Measurements from ENCODE around the gene PTPRE.

PTPRE gene

DNA sequence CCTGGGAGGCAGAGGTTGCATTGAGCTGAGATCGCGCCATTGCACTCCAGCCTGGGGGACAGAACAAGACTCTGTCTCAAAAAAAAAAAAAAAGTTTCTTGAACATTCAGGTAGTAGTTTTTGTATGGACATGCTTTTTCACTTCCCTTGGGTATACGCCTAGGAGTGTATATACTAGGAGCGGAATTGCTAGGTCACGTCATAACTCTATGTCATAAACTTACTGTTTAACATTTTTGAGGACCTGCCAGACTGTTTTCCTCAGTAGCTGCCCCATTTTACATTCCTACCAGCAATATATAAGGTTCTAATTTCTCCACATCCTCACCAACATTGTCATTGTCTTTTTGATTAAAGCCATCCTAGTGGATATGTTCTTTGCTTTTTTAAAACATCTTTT lies 167.7 kb downstream of the PTPRE start:
- peaks cover 0 to 2% (median 0%) of the 10 kb centered on the region in 4 donors for H3K4me1 ChIP-seq
- no peak for TF ChIP-seq CTCF (IDR thresholded peaks at IDR 0.05)
- H3K27ac ChIP-seq: no peak overlapping the region
- peaks cover 0 to 77% (median 41%) of the 10 kb centered on the region in 3 donors for H3K36me3 ChIP-seq
- no peaks in the 10 kb centered on the region for H3K27me3 ChIP-seq
- intact Hi-C loops (cut with DNase I; ENCODE audit: low total_unique reads): loop anchor here (5.0 kb wide), 1 partner anchor 37 kb away; no protein-coding TSS in a partner anchor
- H3K4me3 ChIP-seq: no peak overlapping the region
- DNase-seq: no peak
- H3K9me3 ChIP-seq: no peaks in the 10 kb centered on the region

- intact Hi-C loops (cut with DNase I; ENCODE audit: low total_unique reads): no loop called here
- TF ChIP-seq CTCF (IDR thresholded peaks at IDR 0.05): no peak
- no peaks in the 10 kb centered on the region for H3K4me1 ChIP-seq
- no peaks in the 10 kb centered on the region for H3K27me3 ChIP-seq
- H3K27ac ChIP-seq: no peak overlapping the region
- no peaks in the 10 kb centered on the region for H3K9me3 ChIP-seq
- DNase-seq: no peak
- peaks cover 0 to 63% (median 21%) of the 10 kb centered on the region in 3 donors for H3K36me3 ChIP-seq
- no peak overlapping the region for H3K4me3 ChIP-seq
Observed at GRCh38 chr10:128077155-128077875, 170.4 kb downstream of the PTPRE start.

DNA sequence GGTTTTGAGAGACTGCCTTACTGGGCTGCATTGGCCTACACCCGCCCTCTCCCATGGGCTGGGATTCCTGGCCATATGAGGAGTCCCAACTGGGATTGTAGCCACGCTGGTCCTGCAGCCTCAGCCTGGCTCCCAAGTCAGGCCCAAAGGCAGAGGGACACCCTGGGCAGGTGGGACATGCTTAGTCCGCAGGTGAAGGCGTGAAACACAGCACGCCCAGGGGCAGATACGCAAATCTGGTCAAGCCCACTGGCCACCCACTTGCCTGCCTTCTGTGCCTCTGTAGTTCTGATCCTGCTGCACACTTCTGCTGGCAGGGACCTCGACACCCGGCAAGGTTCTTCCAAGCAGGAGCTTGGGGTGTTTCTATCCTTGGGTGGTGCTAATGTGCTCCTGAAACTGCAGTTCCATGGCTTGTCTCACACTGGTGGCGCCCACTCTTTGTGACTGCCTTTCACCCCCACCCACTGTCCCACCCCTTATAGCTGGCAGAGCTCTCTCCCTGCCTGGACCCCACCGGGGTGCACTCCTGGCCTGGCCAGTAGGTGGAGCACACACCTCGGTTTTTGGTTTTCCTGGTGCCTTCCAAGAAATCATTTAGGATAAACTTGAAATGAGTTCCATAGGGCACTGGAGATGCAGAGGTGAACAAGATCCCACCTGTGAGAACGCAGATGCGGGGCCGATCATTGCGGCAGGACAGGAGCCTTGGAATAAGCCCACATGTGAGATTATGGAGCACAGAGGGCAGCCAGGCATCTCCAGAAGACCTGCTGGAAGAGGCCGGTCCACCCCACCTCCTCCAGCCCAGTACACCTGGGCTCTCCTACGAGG lies 171.4 kb downstream of the PTPRE start:
- no peak for DNase-seq
- Histone ChIP-seq H3K27me3 (no peaks in the 10 kb centered on the region), H3K4me3 (no peak overlapping the region), H3K27ac (no peak overlapping the region), H3K36me3 (peaks cover 0 to 55% (median 17%) of the 10 kb centered on the region in 3 donors), H3K4me1 (no peaks in the 10 kb centered on the region), H3K9me3 (no peaks in the 10 kb centered on the region)
- intact Hi-C loops (cut with DNase I; ENCODE audit: low total_unique reads): no loop called here
- TF ChIP-seq CTCF (IDR thresholded peaks at IDR 0.05): peak; percentile 27 to 40

GRCh38 chr10:128080231-128080630 lies 173.3 kb downstream of the PTPRE start:
- no peaks in the 10 kb centered on the region for H3K9me3 ChIP-seq
- intact Hi-C loops (cut with DNase I; ENCODE audit: low total_unique reads): no loop called here
- H3K36me3 ChIP-seq: peaks cover 0 to 58% (median 13%) of the 10 kb centered on the region in 3 donors
- peak in 1 of 2 donors; percentile 43 for DNase-seq
- no peak overlapping the region for H3K4me3 ChIP-seq
- H3K27me3 ChIP-seq: no peaks in the 10 kb centered on the region
- TF ChIP-seq CTCF (IDR thresholded peaks at IDR 0.05): no peak
- H3K27ac ChIP-seq: no peak overlapping the region
- H3K4me1 ChIP-seq: no peaks in the 10 kb centered on the region

GRCh38 chr10:128080641-128081040 lies 173.7 kb downstream of the PTPRE start:
- DNase-seq: peak in 1 of 2 donors; percentile 20
- Histone ChIP-seq H3K27me3 (no peaks in the 10 kb centered on the region), H3K9me3 (no peaks in the 10 kb centered on the region), H3K36me3 (peaks cover 0 to 58% (median 13%) of the 10 kb centered on the region in 3 donors), H3K27ac (no peak overlapping the region), H3K4me3 (no peak overlapping the region), H3K4me1 (no peaks in the 10 kb centered on the region)
- intact Hi-C loops (cut with DNase I; ENCODE audit: low total_unique reads): no loop called here
- TF ChIP-seq CTCF (IDR thresholded peaks at IDR 0.05): no peak

All from tibial artery (tissue), 4 donors.